K562 (cell line): ENCODE measurements around the gene GLRX2. TPM values are rescaled to one million over a fixed set of nuclear protein-coding genes. Genes with fewer than 3 reads are reported as not detected.
A peak's percentile ranks its signal among the peaks of the same experiment; 100 is the strongest.

Experiments used
- ARID1B ChIP-seq: fragments of 450-650 bp; IDR thresholded peaks from 2 replicates; pipeline ENCODE4 v1.6.1; 2016; ENCODE audit warnings: antibody characterized with exemption, mild to moderate bottlenecking, inconsistent platforms
- ARNT ChIP-seq, 2 experiments: fragments of 450-650 bp; IDR thresholded peaks; 2 replicates each; pipeline ENCODE4 v1.6.1; 2016; ENCODE audit warnings: mild to moderate bottlenecking in 1 of 2
- BCL6 ChIP-seq: fragments of 250-450 bp; sonication (Bioruptor Pico); IDR thresholded peaks from 2 replicates; pipeline ENCODE4 v1.4.0; 2020
- EP300 ChIP-seq: IDR thresholded peaks from 2 replicates; pipeline ENCODE4 v1.6.1; 2012; ENCODE audit warnings: low read length, improper control_type of control experiment
- HOXB6 ChIP-seq: fragments of 250-450 bp; sonication (Bioruptor Pico); IDR thresholded peaks from 2 replicates; pipeline ENCODE4 v1.5.1; 2022; ENCODE audit warnings: mild to moderate bottlenecking, borderline replicate concordance
- LEF1 ChIP-seq: fragments of 450-650 bp; IDR thresholded peaks from 2 replicates; pipeline ENCODE4 v1.6.1; 2016; ENCODE audit warnings: mild to moderate bottlenecking
- MCM2 ChIP-seq: fragments of 450-650 bp; IDR thresholded peaks from 2 replicates; pipeline ENCODE4 v1.6.1; 2017; ENCODE audit warnings: low read depth, mild to moderate bottlenecking
- MECOM ChIP-seq: fragments of 250-450 bp; sonication (Bioruptor Pico); IDR thresholded peaks from 2 replicates; pipeline ENCODE4 v1.8.0; 2022; ENCODE audit warnings: inconsistent platforms
- NCOA2 ChIP-seq, 2 experiments: fragments of 450-650 bp; IDR thresholded peaks; 2 replicates each; pipeline ENCODE4 v1.6.1; 2018; ENCODE audit warnings: mild to moderate bottlenecking in 2 of 2, moderate library complexity in 1 of 2; ENCODE audit not compliant: partially characterized antibody in 2 of 2
- NFYB ChIP-seq: IDR thresholded peaks from 2 replicates; pipeline ENCODE4 v1.6.1; 2011; ENCODE audit warnings: mild to moderate bottlenecking, moderate library complexity; ENCODE audit not compliant: insufficient read length; ENCODE audit errors: extremely low read depth
- NONO ChIP-seq, 2 experiments: fragments of 200-400 bp in 1 of 2; fragments of 450-650 bp in 1 of 2; formaldehyde crosslinking in 1 of 2; IDR thresholded peaks; 2 replicates each; pipeline ENCODE4 v1.6.1; 2017; ENCODE audit warnings: low read depth in 2 of 2, mild to moderate bottlenecking in 2 of 2, moderate library complexity in 2 of 2, low read length in 1 of 2
- NR4A1 ChIP-seq, 2 experiments: fragments of 250-450 bp in 1 of 2; fragments of 450-650 bp in 1 of 2; sonication (Bioruptor Pico) in 1 of 2; IDR thresholded peaks; 2 replicates each; pipeline versions ENCODE4 v1.4.0 to v1.6.1; 2016 to 2020; ENCODE audit warnings: mild to moderate bottlenecking in 2 of 2, missing compliant biosample characterization in 1 of 2, missing genetic modification characterization in 1 of 2, moderate library complexity in 1 of 2
- SREBF2 ChIP-seq: sonication (generic); formaldehyde crosslinking; IDR thresholded peaks from 2 replicates; pipeline ENCODE4 v1.4.0; 2020; ENCODE audit warnings: mild to moderate bottlenecking, missing genetic modification reagents
- ZBTB17 ChIP-seq: fragments of 450-650 bp; formaldehyde crosslinking; IDR thresholded peaks from 2 replicates; pipeline ENCODE4 v1.4.0; 2020; ENCODE audit warnings: mild to moderate bottlenecking
- ZFP30 ChIP-seq: fragments of 250-450 bp; sonication (Bioruptor Pico); IDR thresholded peaks from 2 replicates; pipeline ENCODE4 v1.8.0; 2022; ENCODE audit warnings: moderate library complexity, mild to moderate bottlenecking, inconsistent platforms, borderline replicate concordance
- ZNF134 ChIP-seq: fragments of 250-450 bp; sonication (Bioruptor Pico); conservative IDR thresholded peaks from 2 replicates; pipeline ENCODE4 v1.4.0; 2020
- ZNF140 ChIP-seq: fragments of 250-450 bp; sonication (Bioruptor Pico); IDR thresholded peaks from 2 replicates; pipeline ENCODE4 v1.8.0; 2021; ENCODE audit warnings: moderate library complexity, mild to moderate bottlenecking, inconsistent platforms
- ZNF316 ChIP-seq: fragments of 450-650 bp; IDR thresholded peaks from 2 replicates; pipeline ENCODE4 v1.6.1; 2016
- polyA plus RNA-seq, 8 experiments: library from polyadenylated mRNA; depleted of rRNA in 4 of 8; stranded (reverse) in 5 of 8; unstranded in 3 of 8; fragments of >200 nt; fragmentation: Nextera tagmentation in 2 of 8; fragmentation: Illumina TruSeq in 1 of 8; extraction: Ambion mirVana in 2 of 8; extraction: Trizol in 1 of 8; gene quantifications; 2 replicates each; pipeline versions ENCODE4 v1.2.1 to v1.2.3, GENCODE V29; 2011 to 2014; ENCODE audit warnings: inconsistent platforms in 1 of 8, missing spikeins in 1 of 8
- total RNA-seq, 7 experiments: library from RNA; depleted of rRNA in 6 of 7; stranded (reverse); fragments of >200 nt in 6 of 7; fragmentation: Illumina TruSeq in 2 of 7; extraction: Trizol in 2 of 7; gene quantifications; 2 replicates each; pipeline versions ENCODE4 v1.2.1 to v1.2.3, GENCODE V29; 2011 to 2021; ENCODE audit warnings: low replicate concordance in 1 of 7
- TF ChIP-seq, protein P1 (sequence below): fragments of 450-650 bp; formaldehyde crosslinking; conservative IDR thresholded peaks from 2 replicates; pipeline ENCODE4 v1.4.0; 2022; ENCODE audit warnings: mild to moderate bottlenecking, missing genetic modification characterization
- TF ChIP-seq, protein P2 (sequence below): fragments of 450-650 bp; formaldehyde crosslinking; IDR thresholded peaks from 2 replicates; pipeline ENCODE4 v1.4.0; 2022; ENCODE audit warnings: mild to moderate bottlenecking, moderate library complexity
- TF ChIP-seq, protein P3 (sequence below): fragments of 450-650 bp; IDR thresholded peaks from 2 replicates; pipeline ENCODE4 v1.6.1; 2017; ENCODE audit warnings: antibody characterized with exemption, mild to moderate bottlenecking
- TF ChIP-seq, protein P4 (sequence below), 2 experiments: fragments of 450-650 bp in 1 of 2; sonication (generic) in 1 of 2; formaldehyde crosslinking in 1 of 2; IDR thresholded peaks in 1 of 2; conservative IDR thresholded peaks in 1 of 2; 2 replicates each; pipeline versions ENCODE4 v1.6.1 to v1.8.1; 2016 to 2023; ENCODE audit warnings: mild to moderate bottlenecking in 2 of 2, moderate library complexity in 2 of 2, inconsistent platforms in 1 of 2, missing genetic modification reagents in 1 of 2

The GLRX2 gene
- total and polyA plus RNA-seq, 9 of the 15 experiments (the other 6 are each of a cell fraction or from before 2014, with no cell fraction given), result 13.3 to 82.6 (median 55.1) TPM

DNA sequence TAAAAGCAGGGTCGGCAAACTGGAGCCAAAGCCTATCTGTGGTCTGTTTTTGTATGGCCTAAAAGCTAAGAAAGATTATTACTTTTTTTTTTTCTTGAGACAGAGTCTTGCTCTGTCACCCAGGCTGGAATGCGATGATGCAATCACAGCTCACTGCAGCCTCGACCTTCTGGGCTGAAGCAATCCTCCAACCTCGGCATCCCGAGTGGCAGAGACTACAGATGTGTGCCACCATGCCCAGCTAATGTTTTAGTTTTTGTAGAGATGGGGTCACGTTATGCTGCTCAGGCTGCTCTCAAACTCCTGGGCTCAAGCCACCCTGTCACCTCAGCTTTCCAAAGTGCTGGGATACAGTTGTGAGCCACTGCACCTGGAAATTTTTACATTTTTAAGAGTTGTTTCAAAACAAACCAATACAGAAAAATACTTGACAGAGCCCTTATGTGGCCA, 6.5 kb upstream of the GLRX2 start (continued):
- TF ChIP-seq LEF1, result peak; percentile 39; the same call in 1 of the 2 replicates
- TF ChIP-seq MECOM (CRISPR knock-in tag), result peak; percentile 72; the same call in 1 of the 2 replicates
- TF ChIP-seq NONO (IDR thresholded peaks at IDR 0.05; ENCODE audit: low read depth in 2 of 2, low read length in 1 of 2), result no peak
- TF ChIP-seq NFYB, result no peak
- TF ChIP-seq NCOA2 (IDR thresholded peaks at IDR 0.05; ENCODE audit: partially characterized antibody in 2 of 2), result no peak
- peak; percentile 22; the same call in 1 of the 2 replicates for TF ChIP-seq BCL6
- TF ChIP-seq, protein P1, sequence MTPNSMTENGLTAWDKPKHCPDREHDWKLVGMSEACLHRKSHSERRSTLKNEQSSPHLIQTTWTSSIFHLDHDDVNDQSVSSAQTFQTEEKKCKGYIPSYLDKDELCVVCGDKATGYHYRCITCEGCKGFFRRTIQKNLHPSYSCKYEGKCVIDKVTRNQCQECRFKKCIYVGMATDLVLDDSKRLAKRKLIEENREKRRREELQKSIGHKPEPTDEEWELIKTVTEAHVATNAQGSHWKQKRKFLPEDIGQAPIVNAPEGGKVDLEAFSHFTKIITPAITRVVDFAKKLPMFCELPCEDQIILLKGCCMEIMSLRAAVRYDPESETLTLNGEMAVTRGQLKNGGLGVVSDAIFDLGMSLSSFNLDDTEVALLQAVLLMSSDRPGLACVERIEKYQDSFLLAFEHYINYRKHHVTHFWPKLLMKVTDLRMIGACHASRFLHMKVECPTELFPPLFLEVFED, result no peak
- peak in 1 of 2 experiments; percentile 1; a peak in 1 of 4 replicates for TF ChIP-seq ARNT (IDR thresholded peaks at IDR 0.05)
- TF ChIP-seq ARID1B, result peak; percentile 59; the same call in 1 of the 2 replicates
- TF ChIP-seq, protein P2, sequence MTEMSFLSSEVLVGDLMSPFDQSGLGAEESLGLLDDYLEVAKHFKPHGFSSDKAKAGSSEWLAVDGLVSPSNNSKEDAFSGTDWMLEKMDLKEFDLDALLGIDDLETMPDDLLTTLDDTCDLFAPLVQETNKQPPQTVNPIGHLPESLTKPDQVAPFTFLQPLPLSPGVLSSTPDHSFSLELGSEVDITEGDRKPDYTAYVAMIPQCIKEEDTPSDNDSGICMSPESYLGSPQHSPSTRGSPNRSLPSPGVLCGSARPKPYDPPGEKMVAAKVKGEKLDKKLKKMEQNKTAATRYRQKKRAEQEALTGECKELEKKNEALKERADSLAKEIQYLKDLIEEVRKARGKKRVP, result peak; percentile 98
- TF ChIP-seq ZNF140, result no peak
- no peak for TF ChIP-seq SREBF2
- TF ChIP-seq NR4A1 (CRISPR knock-in tag; IDR thresholded peaks at IDR 0.05), result no peak
- TF ChIP-seq NR4A1 (tag; IDR thresholded peaks at IDR 0.05), result peak; percentile 39; the same call in 1 of the 2 replicates
- TF ChIP-seq ZBTB17 (CRISPR knock-in tag), result 0 out of 2 replicates have a peak, but pooled peaks have one; percentile 16
- TF ChIP-seq ZNF316, result no peak
- TF ChIP-seq MCM2, result no peak
- TF ChIP-seq ZNF134 (CRISPR knock-in tag), result 0 out of 2 replicates have a peak, but pooled peaks have one; percentile 28
- TF ChIP-seq, protein P3, sequence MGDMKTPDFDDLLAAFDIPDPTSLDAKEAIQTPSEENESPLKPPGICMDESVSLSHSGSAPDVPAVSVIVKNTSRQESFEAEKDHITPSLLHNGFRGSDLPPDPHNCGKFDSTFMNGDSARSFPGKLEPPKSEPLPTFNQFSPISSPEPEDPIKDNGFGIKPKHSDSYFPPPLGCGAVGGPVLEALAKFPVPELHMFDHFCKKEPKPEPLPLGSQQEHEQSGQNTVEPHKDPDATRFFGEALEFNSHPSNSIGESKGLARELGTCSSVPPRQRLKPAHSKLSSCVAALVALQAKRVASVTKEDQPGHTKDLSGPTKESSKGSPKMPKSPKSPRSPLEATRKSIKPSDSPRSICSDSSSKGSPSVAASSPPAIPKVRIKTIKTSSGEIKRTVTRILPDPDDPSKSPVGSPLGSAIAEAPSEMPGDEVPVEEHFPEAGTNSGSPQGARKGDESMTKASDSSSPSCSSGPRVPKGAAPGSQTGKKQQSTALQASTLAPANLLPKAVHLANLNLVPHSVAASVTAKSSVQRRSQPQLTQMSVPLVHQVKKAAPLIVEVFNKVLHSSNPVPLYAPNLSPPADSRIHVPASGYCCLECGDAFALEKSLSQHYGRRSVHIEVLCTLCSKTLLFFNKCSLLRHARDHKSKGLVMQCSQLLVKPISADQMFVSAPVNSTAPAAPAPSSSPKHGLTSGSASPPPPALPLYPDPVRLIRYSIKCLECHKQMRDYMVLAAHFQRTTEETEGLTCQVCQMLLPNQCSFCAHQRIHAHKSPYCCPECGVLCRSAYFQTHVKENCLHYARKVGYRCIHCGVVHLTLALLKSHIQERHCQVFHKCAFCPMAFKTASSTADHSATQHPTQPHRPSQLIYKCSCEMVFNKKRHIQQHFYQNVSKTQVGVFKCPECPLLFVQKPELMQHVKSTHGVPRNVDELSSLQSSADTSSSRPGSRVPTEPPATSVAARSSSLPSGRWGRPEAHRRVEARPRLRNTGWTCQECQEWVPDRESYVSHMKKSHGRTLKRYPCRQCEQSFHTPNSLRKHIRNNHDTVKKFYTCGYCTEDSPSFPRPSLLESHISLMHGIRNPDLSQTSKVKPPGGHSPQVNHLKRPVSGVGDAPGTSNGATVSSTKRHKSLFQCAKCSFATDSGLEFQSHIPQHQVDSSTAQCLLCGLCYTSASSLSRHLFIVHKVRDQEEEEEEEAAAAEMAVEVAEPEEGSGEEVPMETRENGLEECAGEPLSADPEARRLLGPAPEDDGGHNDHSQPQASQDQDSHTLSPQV, result peak; percentile 83; the same call in 1 of the 2 replicates
- TF ChIP-seq, protein P4, sequence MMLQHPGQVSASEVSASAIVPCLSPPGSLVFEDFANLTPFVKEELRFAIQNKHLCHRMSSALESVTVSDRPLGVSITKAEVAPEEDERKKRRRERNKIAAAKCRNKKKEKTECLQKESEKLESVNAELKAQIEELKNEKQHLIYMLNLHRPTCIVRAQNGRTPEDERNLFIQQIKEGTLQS (IDR thresholded peaks at IDR 0.05), result peak; percentile 100
- TF ChIP-seq, protein P4 (CRISPR knock-in tag; conservative IDR thresholded peaks at IDR 0.05), result peak; percentile 98
- TF ChIP-seq ZFP30 (CRISPR knock-in tag), result no peak
- TF ChIP-seq EP300, result peak; percentile 48; the same call in 1 of the 2 replicates
- TF ChIP-seq HOXB6 (CRISPR knock-in tag), result no peak
